ENCODE results near the gene NEDD9.

Gene NEDD9

DNA sequence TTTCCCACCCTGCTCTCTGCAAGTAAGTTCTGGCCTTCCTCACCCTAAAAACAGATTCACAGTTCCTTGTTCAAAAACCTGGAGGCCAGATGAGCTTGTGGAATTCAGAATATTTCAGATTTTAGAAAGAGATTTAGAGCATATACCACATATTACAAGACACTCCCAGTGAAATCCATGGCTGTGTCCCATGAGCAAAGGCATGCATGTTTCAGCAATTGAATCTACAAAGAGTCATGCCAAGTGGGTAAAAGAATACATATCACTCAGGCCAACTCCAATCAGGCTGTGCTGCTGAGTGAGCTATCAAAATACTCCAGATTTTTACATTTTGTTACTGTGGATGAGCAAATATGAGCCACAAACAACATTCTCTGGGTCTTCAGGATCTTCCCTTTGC is 10.2 kb upstream of the NEDD9 start:
- Histone ChIP-seq H4K20me1 (ENCODE audit: low read depth, low read length) (no peaks in the 10 kb centered on the region), H3F3A (ENCODE audit: insufficient read depth) (no peaks in the 10 kb centered on the region), H3K9me3 (ENCODE audit: insufficient read depth, low read length) (no peaks in the 10 kb centered on the region), H3K9me2 (replicated peaks; ENCODE audit: insufficient read depth, low read length) (no peaks in the 10 kb centered on the region), H3K27ac (ENCODE audit: low read depth, low read length) (no peak overlapping the region), H3K4me3 (ENCODE audit: insufficient read depth, low read length, poor library complexity, severe bottlenecking) (no peak overlapping the region), H3K36me3 (ENCODE audit: low read length) (no peaks in the 10 kb centered on the region), H3K27me3 (ENCODE audit: low read length) (no peaks in the 10 kb centered on the region), H2AFZ (ENCODE audit: low read depth, low read length, severe bottlenecking) (no peak overlapping the region), H3K79me2 (ENCODE audit: insufficient read depth, low read length) (no peaks in the 10 kb centered on the region), H3K4me2 (ENCODE audit: low read depth, low read length, poor library complexity, severe bottlenecking) (no peak overlapping the region), H3K9ac (ENCODE audit: low read length) (no peak overlapping the region)
- TF ChIP-seq EZH2phosphoT487 (conservative IDR thresholded peaks at IDR 0.05; ENCODE audit: low read length): no peak
- TF ChIP-seq, protein P1, sequence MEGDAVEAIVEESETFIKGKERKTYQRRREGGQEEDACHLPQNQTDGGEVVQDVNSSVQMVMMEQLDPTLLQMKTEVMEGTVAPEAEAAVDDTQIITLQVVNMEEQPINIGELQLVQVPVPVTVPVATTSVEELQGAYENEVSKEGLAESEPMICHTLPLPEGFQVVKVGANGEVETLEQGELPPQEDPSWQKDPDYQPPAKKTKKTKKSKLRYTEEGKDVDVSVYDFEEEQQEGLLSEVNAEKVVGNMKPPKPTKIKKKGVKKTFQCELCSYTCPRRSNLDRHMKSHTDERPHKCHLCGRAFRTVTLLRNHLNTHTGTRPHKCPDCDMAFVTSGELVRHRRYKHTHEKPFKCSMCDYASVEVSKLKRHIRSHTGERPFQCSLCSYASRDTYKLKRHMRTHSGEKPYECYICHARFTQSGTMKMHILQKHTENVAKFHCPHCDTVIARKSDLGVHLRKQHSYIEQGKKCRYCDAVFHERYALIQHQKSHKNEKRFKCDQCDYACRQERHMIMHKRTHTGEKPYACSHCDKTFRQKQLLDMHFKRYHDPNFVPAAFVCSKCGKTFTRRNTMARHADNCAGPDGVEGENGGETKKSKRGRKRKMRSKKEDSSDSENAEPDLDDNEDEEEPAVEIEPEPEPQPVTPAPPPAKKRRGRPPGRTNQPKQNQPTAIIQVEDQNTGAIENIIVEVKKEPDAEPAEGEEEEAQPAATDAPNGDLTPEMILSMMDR (IDR thresholded peaks at IDR 0.05; ENCODE audit: insufficient read depth, low read length, poor library complexity, severe bottlenecking): no peak

DNA sequence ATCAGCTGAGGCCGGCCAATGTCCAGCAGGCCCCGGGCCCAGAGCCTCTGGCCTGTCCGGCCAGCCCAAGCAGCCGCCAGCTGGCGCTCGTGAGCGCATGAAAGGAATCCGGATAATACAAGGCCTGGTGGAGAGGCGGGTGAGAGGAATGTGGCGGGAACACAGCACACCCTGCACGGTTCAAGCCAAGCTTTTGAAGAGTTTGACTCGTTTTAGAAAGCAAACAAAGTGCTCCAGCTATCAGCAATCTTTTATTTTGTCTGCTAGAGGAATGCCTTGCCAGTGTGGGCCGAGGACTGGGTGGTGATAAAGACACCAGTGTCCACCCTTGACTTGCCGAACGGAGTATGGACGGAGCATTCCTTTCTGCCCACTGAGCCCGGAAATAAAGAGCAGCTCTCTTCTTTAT is 9.3 kb upstream of the NEDD9 start:
- H3K9me2 ChIP-seq (replicated peaks; ENCODE audit: insufficient read depth, low read length): no peaks in the 10 kb centered on the region
- no peaks in the 10 kb centered on the region for H3K27me3 ChIP-seq (ENCODE audit: low read length)
- no peak for TF ChIP-seq EZH2phosphoT487 (conservative IDR thresholded peaks at IDR 0.05; ENCODE audit: low read length)
- TF ChIP-seq, protein P1 (IDR thresholded peaks at IDR 0.05; ENCODE audit: insufficient read depth, low read length, poor library complexity, severe bottlenecking): no peak
- H2AFZ ChIP-seq (ENCODE audit: low read depth, low read length, severe bottlenecking): no peak overlapping the region
- H3F3A ChIP-seq (ENCODE audit: insufficient read depth): no peaks in the 10 kb centered on the region
- H3K79me2 ChIP-seq (ENCODE audit: insufficient read depth, low read length): no peaks in the 10 kb centered on the region
- H3K4me3 ChIP-seq (ENCODE audit: insufficient read depth, low read length, poor library complexity, severe bottlenecking): no peak overlapping the region
- no peak overlapping the region for H3K4me2 ChIP-seq (ENCODE audit: low read depth, low read length, poor library complexity, severe bottlenecking)
- H3K27ac ChIP-seq (ENCODE audit: low read depth, low read length): no peak overlapping the region
- H3K9ac ChIP-seq (ENCODE audit: low read length): no peak overlapping the region
- H4K20me1 ChIP-seq (ENCODE audit: low read depth, low read length): no peaks in the 10 kb centered on the region
- no peaks in the 10 kb centered on the region for H3K9me3 ChIP-seq (ENCODE audit: insufficient read depth, low read length)
- H3K36me3 ChIP-seq (ENCODE audit: low read length): no peaks in the 10 kb centered on the region

DNA sequence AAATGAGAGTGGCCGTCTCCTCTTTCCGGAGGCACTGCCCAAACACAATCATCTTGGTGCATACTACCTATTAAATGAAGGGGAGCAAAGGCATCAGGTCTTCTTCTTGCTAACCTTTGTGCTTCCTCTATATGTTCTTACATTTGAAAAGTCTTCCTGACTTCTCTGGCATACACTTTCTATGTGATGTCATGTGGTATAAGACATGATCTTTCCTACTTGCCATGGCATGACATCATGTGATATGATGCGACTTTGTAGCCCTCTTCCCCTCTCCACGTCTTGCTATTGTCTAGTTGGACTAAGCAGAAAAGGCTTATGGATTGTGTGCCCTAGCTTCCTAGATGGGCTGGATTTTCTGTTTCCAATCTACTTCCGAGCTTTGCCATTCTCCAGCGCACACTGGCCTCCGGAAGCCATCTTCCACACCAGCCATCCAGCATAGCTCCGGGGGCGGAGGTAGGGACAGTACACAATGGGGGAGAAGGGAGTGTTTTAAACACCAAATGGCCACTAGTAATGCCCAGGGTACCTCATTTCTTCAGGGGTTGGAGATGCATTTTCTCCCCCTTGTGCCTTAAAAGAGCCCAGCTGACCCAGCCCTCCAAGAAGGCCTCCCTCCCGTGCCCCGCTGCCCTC is 8.8 kb upstream of the NEDD9 start:
- no peak overlapping the region for H2AFZ ChIP-seq (ENCODE audit: low read depth, low read length, severe bottlenecking)
- H3K4me2 ChIP-seq (ENCODE audit: low read depth, low read length, poor library complexity, severe bottlenecking): no peak overlapping the region
- TF ChIP-seq, protein P1 (IDR thresholded peaks at IDR 0.05; ENCODE audit: insufficient read depth, low read length, poor library complexity, severe bottlenecking): no peak
- no peak for TF ChIP-seq EZH2phosphoT487 (conservative IDR thresholded peaks at IDR 0.05; ENCODE audit: low read length)
- H3K9me3 ChIP-seq (ENCODE audit: insufficient read depth, low read length): no peaks in the 10 kb centered on the region
- H3K4me3 ChIP-seq (ENCODE audit: insufficient read depth, low read length, poor library complexity, severe bottlenecking): no peak overlapping the region
- no peaks in the 10 kb centered on the region for H3F3A ChIP-seq (ENCODE audit: insufficient read depth)
- no peaks in the 10 kb centered on the region for H4K20me1 ChIP-seq (ENCODE audit: low read depth, low read length)
- no peaks in the 10 kb centered on the region for H3K36me3 ChIP-seq (ENCODE audit: low read length)
- H3K27me3 ChIP-seq (ENCODE audit: low read length): no peaks in the 10 kb centered on the region
- no peak overlapping the region for H3K27ac ChIP-seq (ENCODE audit: low read depth, low read length)
- H3K9ac ChIP-seq (ENCODE audit: low read length): no peak overlapping the region
- H3K79me2 ChIP-seq (ENCODE audit: insufficient read depth, low read length): no peaks in the 10 kb centered on the region
- H3K9me2 ChIP-seq (replicated peaks; ENCODE audit: insufficient read depth, low read length): no peaks in the 10 kb centered on the region

All from SU-DHL-6 (cell line).